Measurements from ENCODE around the gene MUL1. TPM values are rescaled to one million over a fixed set of nuclear protein-coding genes. Genes with fewer than 3 reads are reported as not detected.

Gene MUL1
- total RNA-seq: 34.5 TPM
- long read RNA-seq, transcript MUL1-201 (4 exons, 2,438 nt): major isoform, 107 of 116 reads
- long read RNA-seq, partial matches to known transcripts: 2 of 116 reads
- long read RNA-seq, other reads (novel, unspliced or antisense): 7 of 116 reads

GRCh38 chr1:20507564-20508410 lies at the start of gene MUL1:
Gene MUL1, minus strand, starts transcription at chr1:20508151. Its CDS starts 127 bp downstream, at chr1:20508024.
- peaks cover 8% of the 10 kb centered on the region for H3K36me3 ChIP-seq
- H3K4me3 ChIP-seq: peak within 1 kb of the TSS; percentile 95
- DNase-seq: peak; percentile 98
- peaks cover 6% of the 10 kb centered on the region for H3K27me3 ChIP-seq
- ATAC-seq: peak; percentile 99
- intact Hi-C loops (cut with DNase I): no loop called here
- H3K27ac ChIP-seq: peak within 1 kb of the TSS; percentile 89
- peaks cover 19% of the 10 kb centered on the region for H3K4me1 ChIP-seq
- no peaks in the 10 kb centered on the region for H3K9me3 ChIP-seq
- TF ChIP-seq, protein P1, sequence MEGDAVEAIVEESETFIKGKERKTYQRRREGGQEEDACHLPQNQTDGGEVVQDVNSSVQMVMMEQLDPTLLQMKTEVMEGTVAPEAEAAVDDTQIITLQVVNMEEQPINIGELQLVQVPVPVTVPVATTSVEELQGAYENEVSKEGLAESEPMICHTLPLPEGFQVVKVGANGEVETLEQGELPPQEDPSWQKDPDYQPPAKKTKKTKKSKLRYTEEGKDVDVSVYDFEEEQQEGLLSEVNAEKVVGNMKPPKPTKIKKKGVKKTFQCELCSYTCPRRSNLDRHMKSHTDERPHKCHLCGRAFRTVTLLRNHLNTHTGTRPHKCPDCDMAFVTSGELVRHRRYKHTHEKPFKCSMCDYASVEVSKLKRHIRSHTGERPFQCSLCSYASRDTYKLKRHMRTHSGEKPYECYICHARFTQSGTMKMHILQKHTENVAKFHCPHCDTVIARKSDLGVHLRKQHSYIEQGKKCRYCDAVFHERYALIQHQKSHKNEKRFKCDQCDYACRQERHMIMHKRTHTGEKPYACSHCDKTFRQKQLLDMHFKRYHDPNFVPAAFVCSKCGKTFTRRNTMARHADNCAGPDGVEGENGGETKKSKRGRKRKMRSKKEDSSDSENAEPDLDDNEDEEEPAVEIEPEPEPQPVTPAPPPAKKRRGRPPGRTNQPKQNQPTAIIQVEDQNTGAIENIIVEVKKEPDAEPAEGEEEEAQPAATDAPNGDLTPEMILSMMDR (IDR thresholded peaks at IDR 0.05): no peak

DNA sequence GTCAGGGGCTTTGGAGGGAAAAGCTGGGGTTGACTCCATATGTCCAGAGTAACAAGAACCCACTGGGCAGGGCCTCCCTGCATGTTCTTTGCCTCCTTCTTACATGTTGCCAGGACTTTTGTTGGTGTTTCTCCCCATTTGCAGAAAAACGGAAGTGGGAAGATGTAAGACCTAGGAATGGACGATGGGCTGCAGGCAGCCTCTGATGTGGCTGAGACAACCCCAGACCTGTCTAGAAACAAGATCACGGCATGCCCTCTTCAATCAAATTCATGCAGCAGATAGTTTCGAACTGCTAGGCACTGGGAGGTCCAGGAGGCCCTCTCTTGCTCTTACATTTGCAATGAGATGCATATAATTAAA lies 47.8 kb upstream of the MUL1 start:
- no peaks in the 10 kb centered on the region for H3K4me1 ChIP-seq
- ATAC-seq (no peak), DNase-seq (no peak)
- H3K36me3 ChIP-seq: no peaks in the 10 kb centered on the region
- TF ChIP-seq, protein P1 (IDR thresholded peaks at IDR 0.05): no peak
- H3K27ac ChIP-seq: no peak overlapping the region
- H3K27me3 ChIP-seq: peaks cover 49% of the 10 kb centered on the region
- intact Hi-C loops (cut with DNase I): no loop called here
- H3K4me3 ChIP-seq: no peak overlapping the region
- no peaks in the 10 kb centered on the region for H3K9me3 ChIP-seq

GRCh38 chr1:20555025-20555757 lies 47.2 kb upstream of the MUL1 start:
- peaks cover 53% of the 10 kb centered on the region for H3K27me3 ChIP-seq
- H3K9me3 ChIP-seq: no peaks in the 10 kb centered on the region
- H3K4me1 ChIP-seq: no peaks in the 10 kb centered on the region
- DNase-seq: no peak
- TF ChIP-seq, protein P1 (IDR thresholded peaks at IDR 0.05): no peak
- H3K36me3 ChIP-seq: no peaks in the 10 kb centered on the region
- intact Hi-C loops (cut with DNase I): no loop called here
- no peak for ATAC-seq
- no peak overlapping the region for H3K27ac ChIP-seq
- no peak overlapping the region for H3K4me3 ChIP-seq

- no peaks in the 10 kb centered on the region for H3K9me3 ChIP-seq
- TF ChIP-seq, protein P1 (IDR thresholded peaks at IDR 0.05): no peak
- H3K4me3 ChIP-seq: peak overlapping the region; percentile 28
- H3K4me1 ChIP-seq: no peaks in the 10 kb centered on the region
- H3K27me3 ChIP-seq: peaks cover 53% of the 10 kb centered on the region
- intact Hi-C loops (cut with DNase I): no loop called here
- DNase-seq: no peak
- no peaks in the 10 kb centered on the region for H3K36me3 ChIP-seq
- H3K27ac ChIP-seq: no peak overlapping the region
- no peak for ATAC-seq
These were observed 44.9 kb upstream of the MUL1 start for GRCh38 chr1:20552728-20553445.

- Histone ChIP-seq H3K4me3 (peak within 1 kb of the TSS; percentile 28), H3K27ac (no peak within 1 kb of the TSS), H3K27me3 (peaks cover 53% of the 10 kb centered on the region), H3K36me3 (no peaks in the 10 kb centered on the region), H3K4me1 (no peaks in the 10 kb centered on the region), H3K9me3 (no peaks in the 10 kb centered on the region)
- intact Hi-C loops (cut with DNase I): no loop called here
- ATAC-seq (peak; percentile 20), DNase-seq (peak; percentile 66)
- TF ChIP-seq, protein P1 (IDR thresholded peaks at IDR 0.05): no peak
These were observed 44.2 kb upstream of the MUL1 start, which contains the start of gene FAM43B for GRCh38 chr1:20551945-20552727. Gene FAM43B, plus strand, starts transcription at chr1:20552573. Its CDS starts 401 bp downstream, at chr1:20552974.
